ENCODE measurements around the gene STBD1.

STBD1 gene

GRCh38 chr4:76305971-76306881 is at the start of gene STBD1:
STBD1 (plus strand) TSS chr4:76306733; CDS start chr4:76306770, 37 bp downstream.
- TF ChIP-seq MYC (IDR thresholded peaks at IDR 0.05; ENCODE audit: low read depth, low read length) (peak; percentile 60; the same call in 1 of the 2 replicates), CTCF (IDR thresholded peaks at IDR 0.05; ENCODE audit: low read depth, low read length) (no peak), POLR2A (IDR thresholded peaks at IDR 0.05; ENCODE audit: extremely low read depth, insufficient read length) (peak; percentile 37)
- TF ChIP-seq, protein P1, sequence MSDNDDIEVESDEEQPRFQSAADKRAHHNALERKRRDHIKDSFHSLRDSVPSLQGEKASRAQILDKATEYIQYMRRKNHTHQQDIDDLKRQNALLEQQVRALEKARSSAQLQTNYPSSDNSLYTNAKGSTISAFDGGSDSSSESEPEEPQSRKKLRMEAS (IDR thresholded peaks at IDR 0.05; ENCODE audit: low read depth, low read length) = peak; percentile 74
- H3K4me3 ChIP-seq (ENCODE audit: low read depth, low read length) = peak within 1 kb of the TSS; percentile 76
- DNase-seq (ENCODE audit: low read depth) = peak; percentile 82

- no peak for DNase-seq (ENCODE audit: low read depth)
- no peak overlapping the region for H3K4me3 ChIP-seq (ENCODE audit: low read depth, low read length)
- TF ChIP-seq CTCF (IDR thresholded peaks at IDR 0.05; ENCODE audit: low read depth, low read length) = no peak
- no peak for TF ChIP-seq POLR2A (IDR thresholded peaks at IDR 0.05; ENCODE audit: extremely low read depth, insufficient read length)
- TF ChIP-seq, protein P1 (IDR thresholded peaks at IDR 0.05; ENCODE audit: low read depth, low read length) = no peak
- TF ChIP-seq MYC (IDR thresholded peaks at IDR 0.05; ENCODE audit: low read depth, low read length) = no peak
Measured at GRCh38 chr4:76256968-76257367, 49.6 kb upstream of the STBD1 start.

DNA sequence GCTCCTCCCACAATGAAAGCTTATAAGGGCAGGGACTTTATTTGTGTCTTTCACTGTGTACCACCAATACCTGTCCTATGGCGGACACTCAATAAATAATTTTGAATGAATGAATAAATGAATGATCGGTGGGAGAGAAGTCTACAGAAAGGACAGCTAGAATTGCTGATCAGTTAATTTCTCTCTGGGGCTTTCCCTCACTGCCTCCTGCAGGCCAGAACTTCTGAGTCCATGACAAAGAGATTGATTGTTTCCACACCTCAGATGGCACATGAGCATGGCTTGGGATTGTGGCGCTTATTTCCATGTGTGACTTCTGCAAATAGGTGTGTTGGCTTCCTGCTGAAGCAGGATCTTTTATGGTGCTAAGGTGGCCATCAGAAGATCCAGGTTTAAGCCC is 48.7 kb upstream of the STBD1 start:
- DNase-seq (ENCODE audit: low read depth) = no peak
- TF ChIP-seq MYC (IDR thresholded peaks at IDR 0.05; ENCODE audit: low read depth, low read length) (no peak), POLR2A (IDR thresholded peaks at IDR 0.05; ENCODE audit: extremely low read depth, insufficient read length) (no peak), CTCF (IDR thresholded peaks at IDR 0.05; ENCODE audit: low read depth, low read length) (no peak)
- TF ChIP-seq, protein P1 (IDR thresholded peaks at IDR 0.05; ENCODE audit: low read depth, low read length) = no peak

GRCh38 chr4:76260571-76260970 is 46.0 kb upstream of the STBD1 start:
- TF ChIP-seq MYC (IDR thresholded peaks at IDR 0.05; ENCODE audit: low read depth, low read length) (no peak), CTCF (IDR thresholded peaks at IDR 0.05; ENCODE audit: low read depth, low read length) (no peak), POLR2A (IDR thresholded peaks at IDR 0.05; ENCODE audit: extremely low read depth, insufficient read length) (no peak)
- TF ChIP-seq, protein P1 (IDR thresholded peaks at IDR 0.05; ENCODE audit: low read depth, low read length) = no peak

More for the DNA sequence above, 48.7 kb upstream of the STBD1 start:
- no peak overlapping the region for H3K4me3 ChIP-seq (ENCODE audit: low read depth, low read length)

DNA sequence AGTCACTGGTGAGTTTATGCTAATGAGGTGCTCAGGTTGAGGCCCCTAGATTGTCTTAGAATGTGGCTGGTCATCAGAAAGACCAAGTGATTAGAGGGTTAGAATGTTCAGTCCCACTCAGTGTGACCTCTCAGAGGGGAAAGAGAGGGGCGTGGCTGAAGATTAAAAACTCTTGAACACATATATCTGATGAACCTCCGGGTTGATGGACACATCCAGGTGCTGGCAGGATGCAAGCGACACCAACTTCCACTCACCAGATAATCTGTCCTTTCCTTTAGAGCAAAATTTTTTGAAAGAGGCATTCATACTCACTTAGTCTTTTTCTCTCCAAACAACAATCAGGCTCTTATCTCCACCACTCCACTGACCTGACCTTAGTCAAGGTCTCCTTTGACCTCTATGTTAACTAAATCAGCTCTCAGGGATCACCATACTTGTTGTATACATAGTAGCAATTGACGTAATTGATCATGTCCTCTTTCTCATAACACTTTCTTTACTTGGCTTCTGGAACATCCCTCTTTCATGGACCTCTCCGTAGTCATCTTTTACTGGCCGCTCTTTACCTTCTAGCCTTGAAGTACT is 40.8 kb upstream of the STBD1 start:
- no peak for DNase-seq (ENCODE audit: low read depth)
- no peak for TF ChIP-seq POLR2A (IDR thresholded peaks at IDR 0.05; ENCODE audit: extremely low read depth, insufficient read length)
- TF ChIP-seq CTCF (IDR thresholded peaks at IDR 0.05; ENCODE audit: low read depth, low read length) = no peak
- no peak for TF ChIP-seq MYC (IDR thresholded peaks at IDR 0.05; ENCODE audit: low read depth, low read length)
- TF ChIP-seq, protein P1 (IDR thresholded peaks at IDR 0.05; ENCODE audit: low read depth, low read length) = no peak

More at GRCh38 chr4:76260571-76260970, 46.0 kb upstream of the STBD1 start:
- DNase-seq (ENCODE audit: low read depth) = no peak
- no peak overlapping the region for H3K4me3 ChIP-seq (ENCODE audit: low read depth, low read length)

More for the DNA sequence above, 40.8 kb upstream of the STBD1 start:
- H3K4me3 ChIP-seq (ENCODE audit: low read depth, low read length) = no peak overlapping the region

All from NB4 (cell line).